ENCODE results near the gene MARS1. TPM values are rescaled to one million over a fixed set of nuclear protein-coding genes. Genes with fewer than 3 reads are reported as not detected.

The MARS1 gene
- total RNA-seq, 1 experiment from 2014 or later: 151 TPM

GRCh38 chr12:57467212-57467874, 20.5 kb upstream of the MARS1 start:
- in situ Hi-C loops (cut with HindIII; ENCODE audit: low pct_unique_long_range_greater_than_20kb, low sequenced_read_pairs): no loop called here

GRCh38 chr12:57467915-57468314, 20.0 kb upstream of the MARS1 start:
- no peak for DNase-seq (ENCODE audit: low read depth, low spot score)
- in situ Hi-C loops (cut with HindIII; ENCODE audit: low pct_unique_long_range_greater_than_20kb, low sequenced_read_pairs): no loop called here

More at GRCh38 chr12:57467212-57467874, 20.5 kb upstream of the MARS1 start:
- no peak for DNase-seq (ENCODE audit: low read depth, low spot score)

- DNase-seq (ENCODE audit: low read depth, low spot score): no peak
- in situ Hi-C loops (cut with HindIII; ENCODE audit: low pct_unique_long_range_greater_than_20kb, low sequenced_read_pairs): no loop called here
Measured at GRCh38 chr12:57469296-57470164, 18.3 kb upstream of the MARS1 start.

DNA sequence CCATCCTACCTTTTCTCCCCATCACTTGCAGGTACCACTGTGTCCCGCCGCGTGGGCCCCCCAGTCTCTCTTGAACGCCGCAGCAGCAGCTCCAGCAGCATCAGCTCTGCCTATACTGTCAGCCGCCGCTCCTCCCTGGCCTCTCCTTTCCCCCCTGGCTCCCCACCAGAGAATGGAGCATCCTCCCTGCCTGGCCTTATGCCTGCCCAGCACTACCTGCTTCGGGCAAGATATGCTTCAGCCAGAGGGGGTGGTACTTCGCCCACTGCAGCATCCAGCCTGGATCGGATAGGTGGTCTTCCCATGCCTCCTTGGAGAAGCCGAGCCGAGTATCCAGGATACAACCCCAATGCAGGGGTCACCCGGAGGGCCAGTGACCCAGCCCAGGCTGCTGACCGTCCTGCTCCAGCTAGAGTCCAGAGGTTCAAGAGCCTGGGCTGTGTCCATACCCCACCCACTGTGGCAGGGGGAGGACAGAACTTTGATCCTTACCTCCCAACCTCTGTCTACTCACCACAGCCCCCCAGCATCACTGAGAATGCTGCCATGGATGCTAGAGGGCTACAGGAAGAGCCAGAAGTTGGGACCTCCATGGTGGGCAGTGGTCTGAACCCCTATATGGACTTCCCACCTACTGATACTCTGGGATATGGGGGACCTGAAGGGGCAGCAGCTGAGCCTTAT, 17.4 kb upstream of the MARS1 start:
- no peak for DNase-seq (ENCODE audit: low read depth, low spot score)
- in situ Hi-C loops (cut with HindIII; ENCODE audit: low pct_unique_long_range_greater_than_20kb, low sequenced_read_pairs): no loop called here

DNA sequence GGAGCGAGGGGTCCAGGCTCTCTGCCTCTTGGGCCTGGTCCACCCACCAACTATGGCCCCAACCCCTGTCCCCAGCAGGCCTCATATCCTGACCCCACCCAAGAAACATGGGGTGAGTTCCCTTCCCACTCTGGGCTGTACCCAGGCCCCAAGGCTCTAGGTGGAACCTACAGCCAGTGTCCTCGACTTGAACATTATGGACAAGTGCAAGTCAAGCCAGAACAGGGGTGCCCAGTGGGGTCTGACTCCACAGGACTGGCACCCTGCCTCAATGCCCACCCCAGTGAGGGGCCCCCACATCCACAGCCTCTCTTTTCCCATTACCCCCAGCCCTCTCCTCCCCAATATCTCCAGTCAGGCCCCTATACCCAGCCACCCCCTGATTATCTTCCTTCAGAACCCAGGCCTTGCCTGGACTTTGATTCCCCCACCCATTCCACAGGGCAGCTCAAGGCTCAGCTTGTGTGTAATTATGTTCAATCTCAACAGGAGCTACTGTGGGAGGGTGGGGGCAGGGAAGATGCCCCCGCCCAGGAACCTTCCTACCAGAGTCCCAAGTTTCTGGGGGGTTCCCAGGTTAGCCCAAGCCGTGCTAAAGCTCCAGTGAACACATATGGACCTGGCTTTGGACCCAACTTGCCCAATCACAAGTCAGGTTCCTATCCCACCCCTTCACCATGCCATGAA, 16.8 kb upstream of the MARS1 start:
- in situ Hi-C loops (cut with HindIII; ENCODE audit: low pct_unique_long_range_greater_than_20kb, low sequenced_read_pairs): no loop called here
- no peak for DNase-seq (ENCODE audit: low read depth, low spot score)

GRCh38 chr12:57471661-57472060, 16.2 kb upstream of the MARS1 start:
- DNase-seq (ENCODE audit: low read depth, low spot score): no peak
- in situ Hi-C loops (cut with HindIII; ENCODE audit: low pct_unique_long_range_greater_than_20kb, low sequenced_read_pairs): no loop called here

DNA sequence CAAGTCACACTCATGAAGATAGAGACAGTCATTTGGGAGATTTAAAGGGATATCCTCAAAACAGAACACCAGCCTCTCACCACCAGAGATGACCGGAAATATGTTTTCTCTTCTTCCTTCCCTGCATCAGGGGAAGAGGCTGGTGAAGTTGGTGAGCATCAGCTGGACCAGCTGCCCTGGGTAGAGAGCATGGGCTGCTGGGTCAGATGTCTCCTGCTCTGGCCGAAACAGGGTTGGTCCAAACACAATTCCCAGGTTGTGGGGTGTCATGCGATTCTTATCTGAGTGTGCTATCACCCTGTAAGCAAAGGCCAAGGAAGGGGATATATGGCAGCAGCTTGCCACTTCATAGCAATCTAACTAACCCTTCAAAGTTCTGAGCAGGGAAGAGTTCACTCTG, 15.5 kb upstream of the MARS1 start:
- in situ Hi-C loops (cut with HindIII; ENCODE audit: low pct_unique_long_range_greater_than_20kb, low sequenced_read_pairs): no loop called here
- DNase-seq (ENCODE audit: low read depth, low spot score): no peak

GRCh38 chr12:57473392-57473791, 14.5 kb upstream of the MARS1 start:
- no peak for DNase-seq (ENCODE audit: low read depth, low spot score)
- in situ Hi-C loops (cut with HindIII; ENCODE audit: low pct_unique_long_range_greater_than_20kb, low sequenced_read_pairs): no loop called here

DNA sequence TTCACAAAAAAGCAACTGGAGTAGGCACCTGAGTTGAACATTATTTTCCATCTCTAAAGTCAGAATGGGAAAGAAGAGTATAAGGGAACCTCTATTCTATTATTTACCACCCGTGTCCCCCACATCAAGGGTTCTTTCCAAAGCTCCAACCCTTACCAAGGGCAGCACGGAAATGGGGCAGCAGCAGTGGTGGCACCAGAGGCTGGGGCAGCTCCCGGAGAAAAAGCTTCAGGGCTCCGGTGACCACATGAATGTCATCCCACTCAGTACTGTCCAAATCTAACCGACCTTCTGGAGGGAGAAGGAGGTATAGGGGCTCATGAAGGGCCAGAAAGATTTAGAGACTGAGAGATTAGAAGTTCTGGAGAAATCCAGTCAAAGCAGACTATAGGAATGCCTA, 14.0 kb upstream of the MARS1 start:
- in situ Hi-C loops (cut with HindIII; ENCODE audit: low pct_unique_long_range_greater_than_20kb, low sequenced_read_pairs): no loop called here
- DNase-seq (ENCODE audit: low read depth, low spot score): no peak

- in situ Hi-C loops (cut with HindIII; ENCODE audit: low pct_unique_long_range_greater_than_20kb, low sequenced_read_pairs): no loop called here
- DNase-seq (ENCODE audit: low read depth, low spot score): no peak
Measured at GRCh38 chr12:57474430-57474829, 13.4 kb upstream of the MARS1 start.

- in situ Hi-C loops (cut with HindIII; ENCODE audit: low pct_unique_long_range_greater_than_20kb, low sequenced_read_pairs): no loop called here
- no peak for DNase-seq (ENCODE audit: low read depth, low spot score)
Measured at GRCh38 chr12:57474862-57475261, 13.0 kb upstream of the MARS1 start.

DNA sequence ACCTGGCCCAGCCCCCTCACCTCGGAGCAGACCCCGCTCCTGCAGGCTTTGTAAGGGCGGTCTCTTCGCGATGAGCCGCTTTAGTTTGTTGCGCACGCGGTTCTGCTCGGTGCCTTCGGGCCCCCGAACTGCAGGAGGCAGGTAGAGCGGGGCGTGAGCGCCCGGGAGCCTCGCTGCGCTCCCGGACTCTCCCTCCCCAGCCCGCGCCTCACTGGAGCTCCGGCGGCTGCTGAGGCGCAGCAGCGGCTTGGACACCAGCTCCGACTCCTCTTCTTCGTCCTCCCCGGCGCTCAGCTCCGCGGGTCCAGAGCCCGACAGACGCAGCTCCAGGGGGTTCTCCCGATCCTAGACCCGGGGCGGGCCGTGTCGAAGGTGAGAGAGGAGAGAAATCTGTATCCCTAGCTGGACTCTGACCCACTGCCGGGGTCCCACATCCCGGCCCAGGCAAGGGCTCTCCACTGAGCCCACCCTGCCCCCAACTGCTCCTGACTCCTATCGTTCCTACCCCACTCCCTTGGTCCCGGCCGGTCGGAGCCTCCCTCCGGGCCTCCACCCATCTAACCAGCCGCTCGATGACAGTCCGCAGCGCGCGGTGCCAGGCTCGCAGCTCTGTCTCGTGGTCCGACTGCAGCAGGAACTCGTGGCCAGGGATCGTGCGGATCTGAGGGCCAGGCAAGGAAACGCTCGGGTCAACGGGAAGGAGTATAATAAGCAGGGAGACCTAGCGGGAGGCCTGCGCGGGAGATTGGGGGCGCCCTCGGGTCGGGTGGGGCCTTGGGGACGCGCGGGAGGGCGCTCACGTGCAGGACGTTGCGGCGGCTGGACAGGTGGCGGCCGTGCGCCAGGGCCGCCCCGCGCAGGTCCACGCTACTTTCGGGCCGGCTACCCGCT, 12.4 kb upstream of the MARS1 start:
- no peak for DNase-seq (ENCODE audit: low read depth, low spot score)
- in situ Hi-C loops (cut with HindIII; ENCODE audit: low pct_unique_long_range_greater_than_20kb, low sequenced_read_pairs): no loop called here

GRCh38 chr12:57476162-57476992, 11.5 kb upstream of the MARS1 start:
- DNase-seq (ENCODE audit: low read depth, low spot score): no peak
- in situ Hi-C loops (cut with HindIII; ENCODE audit: low pct_unique_long_range_greater_than_20kb, low sequenced_read_pairs): no loop called here

GRCh38 chr12:57476993-57477709, 10.7 kb upstream of the MARS1 start:
- DNase-seq (ENCODE audit: low read depth, low spot score): no peak
- in situ Hi-C loops (cut with HindIII; ENCODE audit: low pct_unique_long_range_greater_than_20kb, low sequenced_read_pairs): no loop called here

- no peak for DNase-seq (ENCODE audit: low read depth, low spot score)
Measured at GRCh38 chr12:57477710-57478681, 9.9 kb upstream of the MARS1 start.

More at GRCh38 chr12:57477710-57478681, 9.9 kb upstream of the MARS1 start:
- in situ Hi-C loops (cut with HindIII; ENCODE audit: low pct_unique_long_range_greater_than_20kb, low sequenced_read_pairs): no loop called here
